ENCODE data around the gene TSC1. TPM values are rescaled to one million over a fixed set of nuclear protein-coding genes. Genes with fewer than 3 reads are reported as not detected.

Gene TSC1
- polyA plus RNA-seq, 3 donors, result 3.3 to 43.0 (median 5.8) TPM

GRCh38 chr9:132896264-132896663, 48.2 kb downstream of the TSC1 start:
- Histone ChIP-seq H4K20me1 (ENCODE audit: insufficient read depth, low read length) (no peaks in the 10 kb centered on the region), H3K27me3 (ENCODE audit: control insufficient read depth in 2 of 2, insufficient read depth in 2 of 2, low read length in 2 of 2) (no peaks in the 10 kb centered on the region), H3K79me2 (ENCODE audit: insufficient read depth, low read length) (no peaks in the 10 kb centered on the region), H3K4me1 (ENCODE audit: control insufficient read depth in 1 of 2, insufficient read depth in 2 of 2, low read length in 2 of 2) (peaks cover 0 to 2% of the 10 kb centered on the region in 2 donors), H3K4me3 (replicated peaks in 1 of 3; ENCODE audit: low read depth in 2 of 3, low read length in 3 of 3) (no peak overlapping the region), H2AFZ (ENCODE audit: insufficient read depth, low read depth, low read length, poor library complexity, severe bottlenecking) (no peak overlapping the region), H3K9ac (ENCODE audit: insufficient read depth, low read length, poor library complexity, severe bottlenecking) (no peak overlapping the region), H3K27ac (ENCODE audit: low read depth in 1 of 2, low read length in 2 of 2) (no peak overlapping the region), H3K36me3 (replicated peaks in 1 of 2; ENCODE audit: control insufficient read depth in 1 of 2, insufficient read depth in 2 of 2, low read length in 2 of 2) (peaks cover 46 to 93% of the 10 kb centered on the region in 2 donors), H3K9me3 (replicated peaks in 1 of 2; ENCODE audit: control insufficient read depth in 1 of 2, insufficient read depth in 1 of 2, low read length in 2 of 2) (no peaks in the 10 kb centered on the region), H3K4me2 (replicated peaks; ENCODE audit: extremely low read depth, low read length, poor library complexity, severe bottlenecking) (no peak overlapping the region)
- intact Hi-C loops (cut with micrococcal nuclease), result no loop called here
- Mint-ChIP-seq H3K4me3 (no peak overlapping the region), H3K27ac (peak overlapping the region in 1 of 7 donors; percentile 70), H3K4me1 (peaks cover 4% of the 10 kb centered on the region), H3K9me3 (no peaks in the 10 kb centered on the region), H3K36me3 (peaks cover 76 to 84% of the 10 kb centered on the region in 2 donors), H3K27me3 (ENCODE audit: low read depth in 3 of 3) (peaks cover 0 to 3% (median 1%) of the 10 kb centered on the region in 3 donors)
- DNase-seq, result no peak
- 82% methylated on average over 8 of the region's 13 CpGs for WGBS (ENCODE audit: insufficient coverage)
- TF ChIP-seq, protein P1, sequence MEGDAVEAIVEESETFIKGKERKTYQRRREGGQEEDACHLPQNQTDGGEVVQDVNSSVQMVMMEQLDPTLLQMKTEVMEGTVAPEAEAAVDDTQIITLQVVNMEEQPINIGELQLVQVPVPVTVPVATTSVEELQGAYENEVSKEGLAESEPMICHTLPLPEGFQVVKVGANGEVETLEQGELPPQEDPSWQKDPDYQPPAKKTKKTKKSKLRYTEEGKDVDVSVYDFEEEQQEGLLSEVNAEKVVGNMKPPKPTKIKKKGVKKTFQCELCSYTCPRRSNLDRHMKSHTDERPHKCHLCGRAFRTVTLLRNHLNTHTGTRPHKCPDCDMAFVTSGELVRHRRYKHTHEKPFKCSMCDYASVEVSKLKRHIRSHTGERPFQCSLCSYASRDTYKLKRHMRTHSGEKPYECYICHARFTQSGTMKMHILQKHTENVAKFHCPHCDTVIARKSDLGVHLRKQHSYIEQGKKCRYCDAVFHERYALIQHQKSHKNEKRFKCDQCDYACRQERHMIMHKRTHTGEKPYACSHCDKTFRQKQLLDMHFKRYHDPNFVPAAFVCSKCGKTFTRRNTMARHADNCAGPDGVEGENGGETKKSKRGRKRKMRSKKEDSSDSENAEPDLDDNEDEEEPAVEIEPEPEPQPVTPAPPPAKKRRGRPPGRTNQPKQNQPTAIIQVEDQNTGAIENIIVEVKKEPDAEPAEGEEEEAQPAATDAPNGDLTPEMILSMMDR (IDR thresholded peaks at IDR 0.05), result no peak

DNA sequence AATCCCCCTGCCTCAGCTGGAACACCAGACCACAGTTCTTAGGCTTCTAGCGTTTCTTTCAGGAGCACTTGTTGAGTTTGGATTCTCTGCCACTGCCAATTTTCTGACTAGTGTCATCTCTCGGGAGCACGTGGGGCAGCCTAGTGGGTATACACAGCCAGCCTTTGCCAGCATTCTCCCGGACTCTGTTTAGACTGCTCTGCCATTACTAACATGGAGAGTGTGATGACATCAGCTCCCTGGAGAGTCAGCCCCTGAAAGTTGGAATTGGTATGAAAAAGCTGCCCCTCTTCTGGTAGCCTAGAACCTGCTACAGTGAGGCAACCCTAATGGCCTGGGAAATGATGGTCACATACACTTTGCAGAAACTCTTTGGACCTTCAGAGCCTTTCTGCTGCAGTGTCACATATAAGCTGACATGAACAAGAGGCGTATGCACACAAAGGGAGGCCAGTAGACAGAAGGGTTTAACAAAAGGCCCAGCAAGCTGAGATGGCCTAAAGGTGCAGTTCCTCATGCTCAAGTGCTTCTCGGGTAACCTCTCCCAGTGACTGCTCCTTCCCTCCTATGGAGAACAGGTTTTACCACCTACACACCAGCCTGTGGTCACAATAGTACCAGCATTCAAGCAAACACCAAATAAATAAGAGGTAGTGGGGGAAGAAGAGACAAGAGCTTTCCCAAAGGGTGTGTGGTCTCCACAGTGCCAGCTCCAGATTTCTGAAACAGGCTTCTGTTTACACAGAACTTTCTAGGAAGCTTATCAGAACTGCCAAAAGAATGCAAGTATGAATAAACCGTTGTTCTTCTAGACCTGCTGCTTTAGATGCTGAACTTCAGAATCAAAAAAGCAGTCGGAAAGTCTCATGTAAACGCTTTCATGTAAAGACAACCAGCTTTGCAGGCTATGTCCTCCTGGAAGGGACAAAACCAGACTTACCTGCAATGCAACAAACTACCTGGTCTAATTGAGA, 49.3 kb downstream of the TSC1 start:
- H3K79me2 ChIP-seq (ENCODE audit: insufficient read depth, low read length), result no peaks in the 10 kb centered on the region
- Mint-ChIP-seq H3K9me3 (no peaks in the 10 kb centered on the region), H3K27me3 (ENCODE audit: low read depth in 3 of 3) (peaks cover 0 to 3% (median 1%) of the 10 kb centered on the region in 3 donors), H3K4me3 (no peak overlapping the region), H3K27ac (peak overlapping the region in 1 of 7 donors; percentile 70), H3K36me3 (peaks cover 65 to 73% of the 10 kb centered on the region in 2 donors), H3K4me1 (peaks cover 4% of the 10 kb centered on the region)
- peaks cover 0 to 2% of the 10 kb centered on the region in 2 donors for H3K4me1 ChIP-seq (ENCODE audit: control insufficient read depth in 1 of 2, insufficient read depth in 2 of 2, low read length in 2 of 2)
- TF ChIP-seq, protein P1 (IDR thresholded peaks at IDR 0.05), result no peak
- no peak overlapping the region for H2AFZ ChIP-seq (ENCODE audit: insufficient read depth, low read depth, low read length, poor library complexity, severe bottlenecking)
- H3K9me3 ChIP-seq (replicated peaks in 1 of 2; ENCODE audit: control insufficient read depth in 1 of 2, insufficient read depth in 1 of 2, low read length in 2 of 2), result no peaks in the 10 kb centered on the region
- no peak overlapping the region for H3K9ac ChIP-seq (ENCODE audit: insufficient read depth, low read length, poor library complexity, severe bottlenecking)
- H3K4me2 ChIP-seq (replicated peaks; ENCODE audit: extremely low read depth, low read length, poor library complexity, severe bottlenecking), result no peak overlapping the region
- H3K27me3 ChIP-seq (ENCODE audit: control insufficient read depth in 2 of 2, insufficient read depth in 2 of 2, low read length in 2 of 2), result no peaks in the 10 kb centered on the region
- no peaks in the 10 kb centered on the region for H4K20me1 ChIP-seq (ENCODE audit: insufficient read depth, low read length)
- H3K36me3 ChIP-seq (replicated peaks in 1 of 2; ENCODE audit: control insufficient read depth in 1 of 2, insufficient read depth in 2 of 2, low read length in 2 of 2), result peaks cover 35 to 82% of the 10 kb centered on the region in 2 donors
- no peak for DNase-seq
- 87% methylated on average over 7 of the region's 9 CpGs for WGBS (ENCODE audit: insufficient coverage)
- H3K27ac ChIP-seq (ENCODE audit: low read depth in 1 of 2, low read length in 2 of 2), result no peak overlapping the region
- intact Hi-C loops (cut with micrococcal nuclease), result no loop called here
- no peak overlapping the region for H3K4me3 ChIP-seq (replicated peaks in 1 of 3; ENCODE audit: low read depth in 2 of 3, low read length in 3 of 3)
